Measurements from ENCODE around the gene NIBAN1.

GRCh38 chr1:184950906-184951305 is 23.4 kb downstream of the NIBAN1 start:
- no peak for TF ChIP-seq POLR2A (IDR thresholded peaks at IDR 0.05)
- TF ChIP-seq CTCF (IDR thresholded peaks at IDR 0.05): no peak
- no peak for TF ChIP-seq EP300 (IDR thresholded peaks at IDR 0.05)

Measured in ovary (tissue), 3 donors.